Parathyroid adenoma (tissue), 2 donors: ENCODE measurements around the gene PTPRT.

Source experiments
- H2AFZ ChIP-seq: fragments of 300-600 bp; sonication (generic); one replicate; pipeline ENCODE4 v1.7.0; 2017; ENCODE audit warnings: antibody characterized with exemption, mild to moderate bottlenecking
- H3K27ac ChIP-seq: fragments of 300-600 bp; sonication (generic); one replicate; pipeline ENCODE4 v1.7.0; 2017
- H3K27me3 ChIP-seq: fragments of 300-600 bp; sonication (generic); one replicate; pipeline ENCODE4 v1.7.0; 2017; ENCODE audit warnings: low read length; ENCODE audit not compliant: control insufficient read depth, insufficient read depth
- H3K36me3 ChIP-seq: fragments of 300-600 bp; sonication (generic); one replicate; pipeline ENCODE4 v1.7.0; 2017; ENCODE audit warnings: low read length; ENCODE audit not compliant: control insufficient read depth, insufficient read depth
- H3K4me1 ChIP-seq: fragments of 300-600 bp; sonication (generic); one replicate; pipeline ENCODE4 v1.7.0; 2017; ENCODE audit warnings: control low read depth
- H3K4me2 ChIP-seq: fragments of 300-600 bp; sonication (generic); one replicate; pipeline ENCODE4 v1.7.0; 2017; ENCODE audit warnings: low read length
- H3K4me3 ChIP-seq: fragments of 300-600 bp; sonication (generic); one replicate; pipeline ENCODE4 v1.7.0; 2017; ENCODE audit warnings: low read depth, low read length
- H3K79me2 ChIP-seq: fragments of 300-600 bp; sonication (generic); one replicate; pipeline ENCODE4 v1.7.0; 2017; ENCODE audit warnings: control low read depth
- H3K9ac ChIP-seq: fragments of 300-600 bp; sonication (generic); one replicate; pipeline ENCODE4 v1.7.0; 2017; ENCODE audit warnings: mild to moderate bottlenecking
- H3K9me3 ChIP-seq: fragments of 300-600 bp; sonication (generic); one replicate; pipeline ENCODE4 v1.7.0; 2017; ENCODE audit warnings: low read length; ENCODE audit not compliant: control insufficient read depth
- TF ChIP-seq, protein P1 (sequence below): fragments of 300-600 bp; sonication (generic); IDR thresholded peaks from one replicate; pipeline ENCODE4 v1.7.0; 2017; ENCODE audit warnings: antibody characterized with exemption, mild to moderate bottlenecking
- donor health status: primary hyperparathyroidism.

The PTPRT gene

DNA sequence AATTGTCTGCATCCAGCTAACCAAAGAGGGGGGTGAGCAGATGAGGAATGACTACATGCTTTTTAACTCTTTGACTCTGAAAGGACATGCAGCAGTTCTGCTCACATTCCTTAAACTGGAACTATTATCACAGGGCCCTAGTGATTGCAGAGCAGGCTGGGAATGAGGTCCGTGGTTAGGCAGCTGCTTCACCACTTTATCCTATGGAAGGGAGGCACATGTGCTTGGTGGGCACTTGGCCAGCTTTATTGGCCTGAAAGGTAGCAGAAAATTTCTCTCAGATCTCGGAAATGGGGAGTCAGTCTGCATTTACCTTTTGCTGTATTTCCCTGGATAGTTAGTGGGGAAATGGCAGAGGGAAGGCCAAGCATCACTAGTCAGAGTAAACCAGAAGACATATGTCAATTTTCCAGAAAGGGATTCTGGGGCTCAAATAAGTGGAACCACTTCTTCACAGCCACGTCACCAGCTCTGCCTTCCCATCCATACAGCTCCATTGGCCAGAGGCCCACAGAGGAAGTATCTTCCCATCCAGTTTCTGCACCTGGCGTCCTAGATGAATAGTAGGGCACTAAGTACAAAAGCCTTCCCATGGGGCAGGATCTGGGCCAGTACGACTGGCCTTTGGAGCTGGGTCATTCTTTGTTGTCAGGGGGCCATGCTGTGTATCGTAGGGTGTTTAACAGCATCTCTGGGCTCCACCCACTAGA lies 444.8 kb downstream of the PTPRT start:
- no peaks in the 10 kb centered on the region for H3K36me3 ChIP-seq
- no peaks in the 10 kb centered on the region for H3K9me3 ChIP-seq
- no peaks in the 10 kb centered on the region for H3K27me3 ChIP-seq
- H3K79me2 ChIP-seq = no peaks in the 10 kb centered on the region
- TF ChIP-seq, protein P1, sequence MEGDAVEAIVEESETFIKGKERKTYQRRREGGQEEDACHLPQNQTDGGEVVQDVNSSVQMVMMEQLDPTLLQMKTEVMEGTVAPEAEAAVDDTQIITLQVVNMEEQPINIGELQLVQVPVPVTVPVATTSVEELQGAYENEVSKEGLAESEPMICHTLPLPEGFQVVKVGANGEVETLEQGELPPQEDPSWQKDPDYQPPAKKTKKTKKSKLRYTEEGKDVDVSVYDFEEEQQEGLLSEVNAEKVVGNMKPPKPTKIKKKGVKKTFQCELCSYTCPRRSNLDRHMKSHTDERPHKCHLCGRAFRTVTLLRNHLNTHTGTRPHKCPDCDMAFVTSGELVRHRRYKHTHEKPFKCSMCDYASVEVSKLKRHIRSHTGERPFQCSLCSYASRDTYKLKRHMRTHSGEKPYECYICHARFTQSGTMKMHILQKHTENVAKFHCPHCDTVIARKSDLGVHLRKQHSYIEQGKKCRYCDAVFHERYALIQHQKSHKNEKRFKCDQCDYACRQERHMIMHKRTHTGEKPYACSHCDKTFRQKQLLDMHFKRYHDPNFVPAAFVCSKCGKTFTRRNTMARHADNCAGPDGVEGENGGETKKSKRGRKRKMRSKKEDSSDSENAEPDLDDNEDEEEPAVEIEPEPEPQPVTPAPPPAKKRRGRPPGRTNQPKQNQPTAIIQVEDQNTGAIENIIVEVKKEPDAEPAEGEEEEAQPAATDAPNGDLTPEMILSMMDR = no peak
- no peak overlapping the region for H3K4me3 ChIP-seq
- H3K9ac ChIP-seq = no peak overlapping the region
- H3K4me2 ChIP-seq = no peak overlapping the region
- no peak overlapping the region for H3K27ac ChIP-seq
- H3K4me1 ChIP-seq = peaks cover 8% of the 10 kb centered on the region
- no peak overlapping the region for H2AFZ ChIP-seq

DNA sequence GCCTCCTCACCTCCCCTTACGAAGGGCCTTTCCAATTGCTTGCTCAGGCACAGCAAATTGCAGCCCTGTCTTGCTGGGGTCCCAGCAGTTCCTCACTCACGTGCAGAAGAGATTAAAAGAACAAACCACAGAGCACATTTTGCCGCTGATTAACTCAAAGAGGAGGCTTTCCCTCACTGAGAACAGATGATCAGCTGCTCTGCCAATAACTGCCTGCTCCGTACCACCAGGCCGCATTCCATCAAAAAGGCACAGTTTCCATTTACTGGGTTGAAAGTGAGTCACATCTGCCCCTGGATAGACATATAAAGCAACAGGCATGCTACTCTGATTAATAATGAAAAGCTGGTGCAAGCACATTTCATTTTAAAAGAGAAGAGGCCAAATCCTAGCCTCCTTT lies 446.8 kb downstream of the PTPRT start:
- Histone ChIP-seq H3K4me1 (peaks cover 1% of the 10 kb centered on the region), H3K4me2 (no peak overlapping the region), H3K36me3 (no peaks in the 10 kb centered on the region), H3K79me2 (no peaks in the 10 kb centered on the region), H3K27ac (no peak overlapping the region), H2AFZ (no peak overlapping the region), H3K9ac (no peak overlapping the region), H3K4me3 (no peak overlapping the region), H3K27me3 (no peaks in the 10 kb centered on the region), H3K9me3 (no peaks in the 10 kb centered on the region)
- TF ChIP-seq, protein P1 = no peak

DNA sequence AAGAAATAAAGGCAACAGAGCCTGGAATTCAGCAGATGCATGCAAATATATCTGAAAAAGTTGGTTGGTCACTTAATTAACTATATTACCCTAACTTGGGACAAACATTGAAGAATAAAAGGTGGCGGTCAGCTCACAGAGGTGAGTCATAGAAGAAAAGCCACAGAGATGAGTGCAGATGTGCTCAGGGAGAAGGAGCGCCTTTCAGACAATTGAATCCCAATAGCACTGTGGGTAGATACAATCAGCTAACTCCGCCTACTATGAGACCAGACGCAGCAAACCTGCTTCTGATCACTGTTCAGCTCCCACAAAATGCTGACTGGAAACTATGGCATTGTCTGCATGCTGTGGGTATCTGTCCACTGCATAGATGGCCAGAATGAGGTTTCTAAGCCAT lies 447.8 kb downstream of the PTPRT start:
- H3K9ac ChIP-seq = no peak overlapping the region
- no peaks in the 10 kb centered on the region for H3K79me2 ChIP-seq

DNA sequence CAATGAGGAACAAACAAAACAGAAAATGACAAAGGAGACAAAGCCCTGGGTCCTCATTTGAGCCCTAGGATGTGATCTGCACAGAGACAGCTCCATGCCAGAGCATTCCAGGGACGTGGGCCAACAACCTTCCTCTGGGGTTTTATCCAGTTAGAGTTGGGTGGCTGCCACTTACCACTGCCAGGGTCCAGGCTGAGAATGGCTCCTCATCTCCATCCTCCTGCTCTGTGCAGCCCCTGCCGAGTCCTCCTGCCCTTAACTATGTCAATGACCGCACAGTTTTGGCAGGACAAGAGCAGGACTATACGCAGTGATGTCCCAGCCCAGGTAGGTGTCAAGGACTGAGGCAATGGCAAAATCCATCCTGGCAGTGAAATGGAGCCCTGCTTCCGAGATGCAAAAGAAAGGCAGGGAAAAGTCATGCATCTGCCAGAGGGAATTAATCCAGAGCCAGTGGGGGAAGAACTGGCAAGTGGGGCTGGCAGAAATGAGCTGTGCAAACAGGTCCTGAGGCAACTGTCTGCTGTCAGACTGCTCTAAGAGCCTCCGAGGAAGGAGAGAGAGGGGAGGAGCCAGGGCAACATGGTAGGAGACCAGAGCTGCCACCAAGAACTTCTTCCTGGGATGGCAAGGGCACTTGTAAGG lies 449.4 kb downstream of the PTPRT start:
- H3K4me3 ChIP-seq = no peak overlapping the region
- H3K36me3 ChIP-seq = no peaks in the 10 kb centered on the region
- H3K27me3 ChIP-seq = no peaks in the 10 kb centered on the region
- no peaks in the 10 kb centered on the region for H3K9me3 ChIP-seq
- H3K79me2 ChIP-seq = no peaks in the 10 kb centered on the region
- H3K4me1 ChIP-seq = peaks cover 2% of the 10 kb centered on the region
- H3K9ac ChIP-seq = no peak overlapping the region
- no peak overlapping the region for H2AFZ ChIP-seq
- TF ChIP-seq, protein P1 = no peak
- H3K4me2 ChIP-seq = no peak overlapping the region
- H3K27ac ChIP-seq = no peak overlapping the region

More for the DNA sequence above, 447.8 kb downstream of the PTPRT start:
- Histone ChIP-seq H3K4me1 (no peaks in the 10 kb centered on the region), H3K36me3 (no peaks in the 10 kb centered on the region), H3K9me3 (no peaks in the 10 kb centered on the region), H3K27ac (no peak overlapping the region), H3K4me3 (no peak overlapping the region), H3K27me3 (no peaks in the 10 kb centered on the region), H3K4me2 (no peak overlapping the region), H2AFZ (no peak overlapping the region)
- TF ChIP-seq, protein P1 = no peak
